AG10803 (cell line): ENCODE data around the gene HDAC1.

Source experiments
- DNase-seq: peaks from one replicate; pipeline ENCODE4 v3.0.0; 2010; ENCODE audit warnings: low read depth
- H3K4me3 ChIP-seq: 2 replicates; pipeline ENCODE4 v1.5.1; 2011; ENCODE audit warnings: mild to moderate bottlenecking, low read length, control low read depth
- CTCF ChIP-seq: conservative IDR thresholded peaks from 2 replicates; pipeline ENCODE4 v1.5.1; 2011; ENCODE audit warnings: mild to moderate bottlenecking, low read length, control low read depth, inconsistent platforms

Gene HDAC1

DNA sequence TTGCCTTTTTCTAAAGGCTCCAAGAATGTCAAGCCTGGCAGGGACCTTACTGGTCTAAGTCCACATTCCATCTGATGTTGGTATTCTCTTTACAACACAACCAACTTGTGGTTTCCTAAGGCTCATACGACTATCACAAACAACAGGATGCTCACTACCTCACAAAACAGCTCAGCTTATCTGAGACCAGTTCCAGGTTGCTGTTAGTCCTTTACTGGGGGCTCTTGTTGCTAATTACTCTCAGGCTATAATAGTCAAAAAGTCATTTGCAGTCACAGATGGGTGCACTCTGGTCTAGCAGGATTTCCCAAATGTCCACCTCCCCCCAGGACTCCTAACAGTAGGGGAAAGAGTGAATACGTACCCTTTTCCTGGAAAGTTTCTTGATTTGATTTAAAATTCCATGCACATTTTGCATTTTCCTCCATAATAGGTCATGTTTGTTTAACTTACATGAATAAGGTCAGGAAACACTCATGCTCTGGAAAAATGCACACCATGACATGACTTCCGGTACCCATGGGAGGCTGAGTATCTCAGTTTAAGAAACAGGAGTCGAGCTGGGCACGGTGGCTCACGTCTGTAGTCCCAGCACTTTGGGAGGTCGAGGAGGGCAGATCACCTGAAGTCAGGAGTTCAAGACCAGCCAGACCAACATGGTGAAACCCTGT, 24.8 kb upstream of the HDAC1 start:
- peak; percentile 66 for DNase-seq
- TF ChIP-seq CTCF, result no peak
- no peak overlapping the region for H3K4me3 ChIP-seq

DNA sequence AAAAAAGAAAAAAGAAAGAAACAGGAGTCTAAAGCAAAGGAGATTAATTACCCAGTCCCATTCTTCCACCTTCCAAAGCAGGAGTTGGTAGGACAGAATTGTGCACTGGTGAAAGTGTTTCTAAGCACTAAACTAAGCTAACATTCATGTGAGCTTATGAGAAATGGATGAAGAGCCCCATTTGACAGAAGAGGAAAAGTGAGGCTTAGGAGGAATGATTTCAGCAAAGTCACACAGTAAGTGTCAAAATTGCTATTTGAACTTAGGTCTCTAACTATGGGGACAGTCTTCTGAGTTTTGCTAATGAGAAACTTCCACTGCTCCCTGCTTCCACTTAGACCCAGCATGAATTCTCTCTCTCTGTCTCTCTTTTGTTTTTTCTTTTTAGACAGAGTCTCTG, 22.1 kb upstream of the HDAC1 start:
- TF ChIP-seq CTCF, result no peak
- H3K4me3 ChIP-seq, result no peak overlapping the region
- DNase-seq, result no peak

DNA sequence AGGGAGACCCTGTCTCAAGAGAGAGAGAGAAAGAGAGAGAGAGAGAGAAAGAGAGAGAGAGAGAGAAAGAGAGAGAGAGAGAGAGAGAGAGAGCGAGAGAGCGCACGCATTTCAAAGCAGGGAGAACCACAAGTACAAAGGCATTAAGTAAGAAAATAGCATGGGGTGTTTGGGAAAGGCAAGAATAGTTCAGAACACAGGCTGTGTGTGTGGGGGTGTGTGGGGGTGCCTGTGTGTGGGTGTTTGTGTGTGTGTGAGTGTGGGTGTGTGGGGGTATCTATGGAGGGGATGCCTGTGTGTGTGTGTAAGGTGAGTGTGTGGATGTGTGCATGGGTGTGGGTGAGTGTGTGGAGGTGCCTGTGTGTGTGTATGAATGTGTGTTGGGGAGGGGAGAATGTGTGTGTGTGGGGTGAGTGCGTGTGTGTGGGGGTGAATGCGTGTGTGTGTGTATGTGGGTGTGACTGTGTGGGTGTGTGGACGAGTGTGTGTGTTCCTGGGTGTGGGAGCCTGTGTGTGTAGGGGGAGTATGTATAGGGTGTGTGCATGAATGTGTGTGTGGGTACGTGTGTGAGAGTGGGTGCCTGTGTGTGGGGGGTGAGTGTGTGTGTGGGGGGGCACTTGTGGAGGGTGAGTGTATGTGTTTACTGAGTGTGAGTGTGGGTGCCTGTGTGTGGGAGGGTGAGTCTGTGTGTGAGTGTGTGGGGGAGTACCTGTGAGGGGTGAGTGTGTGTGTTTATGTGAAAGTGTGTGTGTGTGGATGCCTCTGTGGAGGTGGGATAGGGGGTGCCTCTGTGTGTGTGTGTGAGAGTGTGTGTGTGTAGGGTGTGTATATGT, 19.1 kb upstream of the HDAC1 start:
- TF ChIP-seq CTCF, result no peak
- DNase-seq, result no peak
- no peak overlapping the region for H3K4me3 ChIP-seq

GRCh38 chr1:32273391-32274208, 18.3 kb upstream of the HDAC1 start:
- TF ChIP-seq CTCF, result no peak
- no peak overlapping the region for H3K4me3 ChIP-seq
- DNase-seq, result no peak

DNA sequence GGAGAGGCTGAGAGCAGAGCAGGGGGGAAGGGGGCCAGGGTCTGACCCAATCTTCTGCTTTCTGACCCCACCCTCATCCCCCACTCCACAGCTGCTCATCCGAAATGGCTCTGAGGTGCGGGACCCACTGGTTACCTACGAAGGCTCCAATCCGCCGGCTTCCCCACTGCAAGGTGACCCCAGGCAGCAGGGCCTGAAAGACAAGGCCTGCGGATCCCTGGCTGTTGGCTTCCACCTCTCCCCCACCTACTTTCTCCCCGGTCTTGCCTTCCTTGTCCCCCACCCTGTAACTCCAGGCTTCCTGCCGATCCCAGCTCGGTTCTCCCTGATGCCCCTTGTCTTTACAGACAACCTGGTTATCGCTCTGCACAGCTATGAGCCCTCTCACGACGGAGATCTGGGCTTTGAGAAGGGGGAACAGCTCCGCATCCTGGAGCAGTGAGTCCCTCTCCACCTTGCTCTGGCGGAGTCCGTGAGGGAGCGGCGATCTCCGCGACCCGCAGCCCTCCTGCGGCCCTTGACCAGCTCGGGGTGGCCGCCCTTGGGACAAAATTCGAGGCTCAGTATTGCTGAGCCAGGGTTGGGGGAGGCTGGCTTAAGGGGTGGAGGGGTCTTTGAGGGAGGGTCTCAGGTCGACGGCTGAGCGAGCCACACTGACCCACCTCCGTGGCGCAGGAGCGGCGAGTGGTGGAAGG, 17.1 kb upstream of the HDAC1 start:
- no peak for TF ChIP-seq CTCF
- DNase-seq, result no peak
- H3K4me3 ChIP-seq, result no peak overlapping the region

GRCh38 chr1:32275424-32275823, 16.5 kb upstream of the HDAC1 start:
- TF ChIP-seq CTCF, result no peak
- DNase-seq, result no peak
- no peak overlapping the region for H3K4me3 ChIP-seq
